ENCODE data around the gene SIGLEC6. TPM values are rescaled to one million over a fixed set of nuclear protein-coding genes. Genes with fewer than 3 reads are reported as not detected.

SIGLEC6 gene
- total RNA-seq, 1 experiment from 2014 or later, result 0.31 TPM

GRCh38 chr19:51550848-51551672 is 19.6 kb upstream of the SIGLEC6 start:
- Histone ChIP-seq H3K9me3 (ENCODE audit: control insufficient read depth, low read depth, low read length) (no peaks in the 10 kb centered on the region), H2BK12ac (ENCODE audit: insufficient read length, low read depth, low read length) (no peak overlapping the region), H4K5ac (ENCODE audit: insufficient read length, low read depth, low read length) (no peak overlapping the region), H2AFZ (ENCODE audit: low read length) (no peak overlapping the region), H3K79me2 (ENCODE audit: insufficient read depth, low read length) (no peaks in the 10 kb centered on the region), H2BK120ac (ENCODE audit: low read depth, low read length, poor library complexity, severe bottlenecking) (no peak overlapping the region), H3T11ph (ENCODE audit: low read length) (no peak overlapping the region), H4K8ac (replicated peaks; ENCODE audit: insufficient read length, low read depth, low read length) (no peak overlapping the region), H3K4ac (ENCODE audit: low read depth, low read length) (no peak overlapping the region), H2BK15ac (ENCODE audit: low read depth, low read length) (no peak overlapping the region), H3K56ac (ENCODE audit: insufficient read length, low read depth, low read length) (no peak overlapping the region), H3K18ac (ENCODE audit: insufficient read length, low read depth, low read length) (no peak overlapping the region), H3K27me3 (ENCODE audit: insufficient read depth, low read length) (no peaks in the 10 kb centered on the region), H3K14ac (ENCODE audit: insufficient read depth, low read length) (no peak overlapping the region), H3K4me1 (ENCODE audit: insufficient read depth, low read length) (no peaks in the 10 kb centered on the region; the same call in 1 of the 2 replicates), H3K4me2 (ENCODE audit: insufficient read depth, insufficient read length, low read length) (no peak overlapping the region), H3K23ac (ENCODE audit: insufficient read length, low read depth, low read length) (no peak overlapping the region), H2BK5ac (ENCODE audit: insufficient read length, low read length) (no peak overlapping the region), H2BK20ac (ENCODE audit: low read depth, low read length, poor library complexity, severe bottlenecking) (no peak overlapping the region), H4K20me1 (ENCODE audit: control insufficient read depth, insufficient read depth, insufficient read length) (no peaks in the 10 kb centered on the region), H4K91ac (ENCODE audit: insufficient read length, low read depth, low read length) (no peak overlapping the region), H3K27ac (ENCODE audit: insufficient read length, low read depth, low read length) (no peak overlapping the region), H2AK5ac (ENCODE audit: insufficient read length, low read length) (no peak overlapping the region), H3K79me1 (ENCODE audit: insufficient read depth, low read depth, low read length, poor library complexity, severe bottlenecking) (no peaks in the 10 kb centered on the region), H3K9ac (ENCODE audit: extremely low read depth, insufficient read length, low read length) (no peak overlapping the region), H3K23me2 (ENCODE audit: insufficient read length, low read depth, low read length, poor library complexity, severe bottlenecking) (no peaks in the 10 kb centered on the region)
- TF ChIP-seq, protein P1, sequence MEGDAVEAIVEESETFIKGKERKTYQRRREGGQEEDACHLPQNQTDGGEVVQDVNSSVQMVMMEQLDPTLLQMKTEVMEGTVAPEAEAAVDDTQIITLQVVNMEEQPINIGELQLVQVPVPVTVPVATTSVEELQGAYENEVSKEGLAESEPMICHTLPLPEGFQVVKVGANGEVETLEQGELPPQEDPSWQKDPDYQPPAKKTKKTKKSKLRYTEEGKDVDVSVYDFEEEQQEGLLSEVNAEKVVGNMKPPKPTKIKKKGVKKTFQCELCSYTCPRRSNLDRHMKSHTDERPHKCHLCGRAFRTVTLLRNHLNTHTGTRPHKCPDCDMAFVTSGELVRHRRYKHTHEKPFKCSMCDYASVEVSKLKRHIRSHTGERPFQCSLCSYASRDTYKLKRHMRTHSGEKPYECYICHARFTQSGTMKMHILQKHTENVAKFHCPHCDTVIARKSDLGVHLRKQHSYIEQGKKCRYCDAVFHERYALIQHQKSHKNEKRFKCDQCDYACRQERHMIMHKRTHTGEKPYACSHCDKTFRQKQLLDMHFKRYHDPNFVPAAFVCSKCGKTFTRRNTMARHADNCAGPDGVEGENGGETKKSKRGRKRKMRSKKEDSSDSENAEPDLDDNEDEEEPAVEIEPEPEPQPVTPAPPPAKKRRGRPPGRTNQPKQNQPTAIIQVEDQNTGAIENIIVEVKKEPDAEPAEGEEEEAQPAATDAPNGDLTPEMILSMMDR (conservative IDR thresholded peaks at IDR 0.05), result no peak
- Mint-ChIP-seq H3K4me3 (no peak overlapping the region; a peak in 1 of 5 replicates), H3K27me3 (ENCODE audit: low read depth) (peaks cover 66% of the 10 kb centered on the region), H3K27ac (no peak overlapping the region), H3K36me3 (ENCODE audit: insufficient read depth in 1 of 3, low read depth in 3 of 3) (no peaks in the 10 kb centered on the region; a peak in 2 of 7 replicates), H3K9me3 (peaks cover 48 to 93% of the 10 kb centered on the region in 2 experiments), H3K4me1 (peaks cover 0 to 6% of the 10 kb centered on the region in 2 experiments; a peak in 2 of 4 replicates)
- DNase-seq, result no peak
- no CpG with 5 or more reads among the region's 20 CpGs for WGBS (ENCODE audit: extremely low coverage, insufficient read length, low lambda C conversion rate)

All from H9 (cell line).